NCI-H146 treated with DMSO at 0.1 percent for 48 hours (cell line): ENCODE measurements around the gene NCAPG.
"Not testable (repeated sequence)": the region's sequence is repeated elsewhere in the genome, so short reads cannot be mapped to it uniquely, and the experiment has no call there.

ENCODE experiments used
- DNase-seq: peaks from one replicate; lab custom pipeline; 2025; ENCODE audit not compliant: unreplicated experiment; lab: John Stamatoyannopoulos, UW

The NCAPG gene

GRCh38 chr4:17787315-17787714 lies 23.5 kb upstream of the NCAPG start:
- no peak for DNase-seq

- DNase-seq, result no peak
Observed at GRCh38 chr4:17788956-17789355, 21.8 kb upstream of the NCAPG start.

- no peak for DNase-seq
Observed at GRCh38 chr4:17794730-17795129, 16.0 kb upstream of the NCAPG start.

GRCh38 chr4:17797808-17798207 lies 13.0 kb upstream of the NCAPG start:
- DNase-seq, result no peak

GRCh38 chr4:17805580-17806155 lies 5.1 kb upstream of the NCAPG start:
- no peak for DNase-seq

- DNase-seq, result no peak
Observed at GRCh38 chr4:17807446-17807845, 3.3 kb upstream of the NCAPG start.

GRCh38 chr4:17809667-17810066 lies 1.1 kb upstream of the NCAPG start:
- peak; percentile 45 for DNase-seq

GRCh38 chr4:17811078-17811603 lies 362 bp downstream of the NCAPG start:
- no peak for DNase-seq

- no peak for DNase-seq
Observed at GRCh38 chr4:17812125-17812524, 1.3 kb downstream of the NCAPG start.

GRCh38 chr4:17812801-17813200 lies 2.0 kb downstream of the NCAPG start:
- no peak for DNase-seq

- DNase-seq, result no peak
Observed at GRCh38 chr4:17814140-17814539, 3.4 kb downstream of the NCAPG start.

GRCh38 chr4:17816142-17816541 lies 5.4 kb downstream of the NCAPG start:
- DNase-seq, result no peak

GRCh38 chr4:17817027-17817426 lies 6.2 kb downstream of the NCAPG start:
- no peak for DNase-seq

GRCh38 chr4:17823871-17824669 lies 13.3 kb downstream of the NCAPG start:
- no peak for DNase-seq

GRCh38 chr4:17846266-17846665 lies 35.5 kb downstream of the NCAPG start:
- no peak for DNase-seq

GRCh38 chr4:17850295-17850694 lies 39.5 kb downstream of the NCAPG start:
- not testable (repeated sequence) for DNase-seq

- no peak for DNase-seq
Observed at GRCh38 chr4:17851959-17852358, 41.2 kb downstream of the NCAPG start.

- DNase-seq, result no peak
Observed at GRCh38 chr4:17854036-17854435, 43.3 kb downstream of the NCAPG start.

GRCh38 chr4:17859793-17860406 lies 49.1 kb downstream of the NCAPG start:
- no peak for DNase-seq

- DNase-seq, result not testable (repeated sequence)
Observed at GRCh38 chr4:17861906-17862305, 51.1 kb downstream of the NCAPG start.

- no peak for DNase-seq
Observed at GRCh38 chr4:17865866-17866363, 55.1 kb downstream of the NCAPG start.

- peak; percentile 75 for DNase-seq
Observed at GRCh38 chr4:17866810-17867209, 56.0 kb downstream of the NCAPG start.
